HG03139 (cell line): ENCODE data around the gene BRPF3.

ENCODE experiments used
- ATAC-seq: cut with Tn5 transposase; IDR thresholded peaks from one replicate; pipeline ENCODE4 v1.9.1; 2021; ENCODE audit not compliant: unreplicated experiment

BRPF3 gene

GRCh38 chr6:36196113-36196879 lies at the start of gene BRPF3:
Gene BRPF3, plus strand, starts transcription at chr6:36196744. Its CDS starts 3,579 bp downstream, at chr6:36200323.
- peak; percentile 57 for ATAC-seq

- ATAC-seq = no peak
Measured at GRCh38 chr6:36147294-36147693, 49.2 kb upstream of the BRPF3 start.

- ATAC-seq = no peak
Measured at GRCh38 chr6:36149476-36149875, 47.1 kb upstream of the BRPF3 start.

GRCh38 chr6:36150283-36150682 lies 46.3 kb upstream of the BRPF3 start:
- no peak for ATAC-seq

GRCh38 chr6:36154286-36154685 lies 42.3 kb upstream of the BRPF3 start:
- ATAC-seq = no peak

GRCh38 chr6:36155662-36156061 lies 40.9 kb upstream of the BRPF3 start:
- ATAC-seq = no peak

GRCh38 chr6:36160147-36160760 lies 36.3 kb upstream of the BRPF3 start:
- no peak for ATAC-seq

GRCh38 chr6:36169023-36170007 lies 27.2 kb upstream of the BRPF3 start:
- ATAC-seq = no peak

- no peak for ATAC-seq
Measured at GRCh38 chr6:36170704-36171103, 25.8 kb upstream of the BRPF3 start.

GRCh38 chr6:36171573-36171972 lies 25.0 kb upstream of the BRPF3 start:
- no peak for ATAC-seq

- no peak for ATAC-seq
Measured at GRCh38 chr6:36177166-36177565, 19.4 kb upstream of the BRPF3 start.

- ATAC-seq = no peak
Measured at GRCh38 chr6:36178544-36178943, 18.0 kb upstream of the BRPF3 start.

GRCh38 chr6:36180126-36180525 lies 16.4 kb upstream of the BRPF3 start:
- no peak for ATAC-seq

GRCh38 chr6:36184311-36184710 lies 12.2 kb upstream of the BRPF3 start:
- no peak for ATAC-seq

- ATAC-seq = no peak
Measured at GRCh38 chr6:36186199-36186598, 10.3 kb upstream of the BRPF3 start.

GRCh38 chr6:36187446-36187845 lies 9.1 kb upstream of the BRPF3 start:
- no peak for ATAC-seq

GRCh38 chr6:36195471-36196112 lies 952 bp upstream of the BRPF3 start:
- no peak for ATAC-seq

GRCh38 chr6:36196880-36197548 lies 470 bp downstream of the BRPF3 start:
- ATAC-seq = peak; percentile 93

GRCh38 chr6:36197739-36198221 lies 1.2 kb downstream of the BRPF3 start:
- ATAC-seq = no peak

GRCh38 chr6:36198986-36199385 lies 2.4 kb downstream of the BRPF3 start:
- ATAC-seq = no peak
